OCI-LY3 (cell line): ENCODE data around the gene C2orf76.

Experiments
- EZH2phosphoT487 ChIP-seq: fragments of 200-600 bp; shearing (Covaris generic); IDR thresholded peaks from 2 replicates; pipeline ENCODE4 v1.6.1; 2018; ENCODE audit warnings: antibody characterized with exemption, mixed run types, low read depth
- TF ChIP-seq, protein P1 (sequence below): fragments of 200-600, 300-600 bp; sonication (generic); IDR thresholded peaks from 2 replicates; pipeline ENCODE4 v1.5.1; 2014; ENCODE audit warnings: antibody characterized with exemption, low read length, low read depth

DNA sequence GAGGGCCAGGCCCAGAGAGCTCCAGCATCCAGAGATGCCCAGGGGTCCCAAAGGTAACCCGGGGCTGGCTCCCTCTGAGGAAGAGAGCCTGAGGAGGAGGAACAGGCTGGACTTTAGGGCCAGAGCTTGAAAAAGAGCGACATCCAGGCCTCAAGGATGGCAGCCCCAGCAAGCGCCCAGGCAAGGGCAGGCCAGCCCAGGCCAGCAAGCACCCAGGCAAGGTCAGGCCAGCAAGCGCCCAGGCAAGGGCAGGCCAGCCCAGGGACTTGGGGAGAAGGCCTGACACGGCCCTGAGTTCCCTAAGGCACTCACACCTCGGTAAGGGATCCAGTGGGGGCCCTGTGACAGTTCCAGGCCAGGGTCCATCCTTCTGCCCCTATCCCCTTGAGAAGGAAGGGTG is 30.6 kb upstream of the C2orf76 start:
- TF ChIP-seq, protein P1, sequence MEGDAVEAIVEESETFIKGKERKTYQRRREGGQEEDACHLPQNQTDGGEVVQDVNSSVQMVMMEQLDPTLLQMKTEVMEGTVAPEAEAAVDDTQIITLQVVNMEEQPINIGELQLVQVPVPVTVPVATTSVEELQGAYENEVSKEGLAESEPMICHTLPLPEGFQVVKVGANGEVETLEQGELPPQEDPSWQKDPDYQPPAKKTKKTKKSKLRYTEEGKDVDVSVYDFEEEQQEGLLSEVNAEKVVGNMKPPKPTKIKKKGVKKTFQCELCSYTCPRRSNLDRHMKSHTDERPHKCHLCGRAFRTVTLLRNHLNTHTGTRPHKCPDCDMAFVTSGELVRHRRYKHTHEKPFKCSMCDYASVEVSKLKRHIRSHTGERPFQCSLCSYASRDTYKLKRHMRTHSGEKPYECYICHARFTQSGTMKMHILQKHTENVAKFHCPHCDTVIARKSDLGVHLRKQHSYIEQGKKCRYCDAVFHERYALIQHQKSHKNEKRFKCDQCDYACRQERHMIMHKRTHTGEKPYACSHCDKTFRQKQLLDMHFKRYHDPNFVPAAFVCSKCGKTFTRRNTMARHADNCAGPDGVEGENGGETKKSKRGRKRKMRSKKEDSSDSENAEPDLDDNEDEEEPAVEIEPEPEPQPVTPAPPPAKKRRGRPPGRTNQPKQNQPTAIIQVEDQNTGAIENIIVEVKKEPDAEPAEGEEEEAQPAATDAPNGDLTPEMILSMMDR = no peak
- TF ChIP-seq EZH2phosphoT487 = no peak
